SJSA1 (cell line): Measurements from ENCODE around the gene AHDC1. TPM values are rescaled to one million over a fixed set of nuclear protein-coding genes. Genes with fewer than 3 reads are reported as not detected.
"Not testable (repeated sequence)": the region's sequence is repeated elsewhere in the genome, so short reads cannot be mapped to it uniquely, and the experiment has no call there.

ENCODE experiments used
- DNase-seq, 2 experiments: peaks; one replicate each; pipeline ENCODE4 v3.0.0-alpha.2; 2015 to 2020; ENCODE audit warnings: low spot score in 2 of 2, low read depth in 1 of 2
- H3K27ac ChIP-seq: fragments of 250-450 bp; sonication (Bioruptor Pico); 2 replicates; pipeline ENCODE4 v1.5.1; 2020; ENCODE audit warnings: mild to moderate bottlenecking, moderate library complexity
- H3K27me3 ChIP-seq: fragments of 250-450 bp; sonication (Bioruptor Pico); replicated peaks from 2 replicates; pipeline ENCODE4 v1.5.1; 2020; ENCODE audit warnings: mild to moderate bottlenecking, moderate library complexity
- H3K36me3 ChIP-seq: fragments of 250-450 bp; sonication (Bioruptor Pico); 2 replicates; pipeline ENCODE4 v1.5.1; 2020; ENCODE audit warnings: mild to moderate bottlenecking
- H3K4me1 ChIP-seq: fragments of 250-450 bp; sonication (Bioruptor Pico); replicated peaks from 2 replicates; pipeline ENCODE4 v1.6.1; 2021; ENCODE audit warnings: mild to moderate bottlenecking
- H3K4me3 ChIP-seq: fragments of 250-450 bp; sonication (Bioruptor Pico); 2 replicates; pipeline ENCODE4 v1.5.1; 2020; ENCODE audit warnings: mild to moderate bottlenecking
- H3K9me3 ChIP-seq: fragments of 250-450 bp; sonication (Bioruptor Pico); replicated peaks from 2 replicates; pipeline ENCODE4 v1.5.1; 2020; ENCODE audit warnings: mild to moderate bottlenecking
- total RNA-seq: library from RNA; depleted of rRNA; stranded (reverse); fragments of >200 nt; shearing (Covaris generic); gene quantifications from 2 replicates; pipeline ENCODE4 v1.2.3, GENCODE V29; 2014

Gene AHDC1
- total RNA-seq, 1 experiment from 2014 or later, result 2.9 TPM

- DNase-seq, result no peak
- H3K36me3 ChIP-seq, result no peaks in the 10 kb centered on the region
- no peaks in the 10 kb centered on the region for H3K9me3 ChIP-seq
Observed at GRCh38 chr1:27626031-27626935, 22.3 kb upstream of the AHDC1 start.

GRCh38 chr1:27624467-27625178 is 20.7 kb upstream of the AHDC1 start:
- Histone ChIP-seq H3K4me1 (no peaks in the 10 kb centered on the region), H3K9me3 (no peaks in the 10 kb centered on the region), H3K27me3 (no peaks in the 10 kb centered on the region), H3K27ac (no peak overlapping the region), H3K4me3 (no peak overlapping the region), H3K36me3 (no peaks in the 10 kb centered on the region)
- no peak for DNase-seq

More at GRCh38 chr1:27626031-27626935, 22.3 kb upstream of the AHDC1 start:
- Histone ChIP-seq H3K27me3 (no peaks in the 10 kb centered on the region), H3K27ac (no peak overlapping the region), H3K4me3 (no peak overlapping the region), H3K4me1 (no peaks in the 10 kb centered on the region)

GRCh38 chr1:27623327-27624212 is 19.6 kb upstream of the AHDC1 start:
- H3K36me3 ChIP-seq, result no peaks in the 10 kb centered on the region

GRCh38 chr1:27622828-27623227 is 18.9 kb upstream of the AHDC1 start:
- Histone ChIP-seq H3K27me3 (no peaks in the 10 kb centered on the region), H3K4me1 (no peaks in the 10 kb centered on the region), H3K27ac (no peak overlapping the region), H3K36me3 (no peaks in the 10 kb centered on the region), H3K4me3 (no peak overlapping the region), H3K9me3 (no peaks in the 10 kb centered on the region)
- DNase-seq, result no peak

More at GRCh38 chr1:27623327-27624212, 19.6 kb upstream of the AHDC1 start:
- Histone ChIP-seq H3K4me3 (no peak overlapping the region), H3K9me3 (no peaks in the 10 kb centered on the region), H3K4me1 (no peaks in the 10 kb centered on the region), H3K27me3 (no peaks in the 10 kb centered on the region), H3K27ac (no peak overlapping the region)
- DNase-seq, result no peak

- no peak for DNase-seq
- Histone ChIP-seq H3K27ac (no peak overlapping the region), H3K4me3 (no peak overlapping the region), H3K27me3 (no peaks in the 10 kb centered on the region), H3K9me3 (no peaks in the 10 kb centered on the region), H3K36me3 (no peaks in the 10 kb centered on the region), H3K4me1 (no peaks in the 10 kb centered on the region)
Observed at GRCh38 chr1:27621051-27621920, 17.3 kb upstream of the AHDC1 start.

- not testable (repeated sequence) for DNase-seq, H3K27ac ChIP-seq, H3K9me3 ChIP-seq, H3K4me3 ChIP-seq, H3K27me3 ChIP-seq, H3K4me1 ChIP-seq, H3K36me3 ChIP-seq
Observed at GRCh38 chr1:27619782-27620438, 16.0 kb upstream of the AHDC1 start.

GRCh38 chr1:27618341-27619082 is 14.6 kb upstream of the AHDC1 start:
- DNase-seq, result no peak
- H3K4me1 ChIP-seq, result no peaks in the 10 kb centered on the region
- H3K4me3 ChIP-seq, result no peak overlapping the region
- H3K36me3 ChIP-seq, result no peaks in the 10 kb centered on the region
- H3K27me3 ChIP-seq, result no peaks in the 10 kb centered on the region
- no peak overlapping the region for H3K27ac ChIP-seq
- H3K9me3 ChIP-seq, result no peaks in the 10 kb centered on the region

GRCh38 chr1:27617420-27617819 is 13.5 kb upstream of the AHDC1 start:
- DNase-seq, result no peak
- no peak overlapping the region for H3K4me3 ChIP-seq
- H3K9me3 ChIP-seq, result no peaks in the 10 kb centered on the region
- H3K36me3 ChIP-seq, result no peaks in the 10 kb centered on the region
- no peaks in the 10 kb centered on the region for H3K4me1 ChIP-seq
- H3K27ac ChIP-seq, result no peak overlapping the region
- H3K27me3 ChIP-seq, result no peaks in the 10 kb centered on the region

- H3K27ac ChIP-seq, result no peak overlapping the region
- H3K9me3 ChIP-seq, result no peaks in the 10 kb centered on the region
- no peaks in the 10 kb centered on the region for H3K36me3 ChIP-seq
- no peaks in the 10 kb centered on the region for H3K4me1 ChIP-seq
- no peaks in the 10 kb centered on the region for H3K27me3 ChIP-seq
- DNase-seq, result no peak
- no peak overlapping the region for H3K4me3 ChIP-seq
Observed at GRCh38 chr1:27616441-27616840, 12.5 kb upstream of the AHDC1 start.

GRCh38 chr1:27615346-27616192 is 11.6 kb upstream of the AHDC1 start:
- DNase-seq, result no peak
- Histone ChIP-seq H3K36me3 (no peaks in the 10 kb centered on the region), H3K4me3 (no peak overlapping the region), H3K27ac (no peak overlapping the region), H3K9me3 (no peaks in the 10 kb centered on the region), H3K4me1 (no peaks in the 10 kb centered on the region), H3K27me3 (peaks cover under 1% of the 10 kb centered on the region; the same call in 1 of the 2 replicates)

GRCh38 chr1:27614625-27615344 is 10.8 kb upstream of the AHDC1 start:
- Histone ChIP-seq H3K36me3 (no peaks in the 10 kb centered on the region), H3K27ac (no peak overlapping the region), H3K9me3 (no peaks in the 10 kb centered on the region), H3K27me3 (peaks cover 6% of the 10 kb centered on the region; the same call in 1 of the 2 replicates), H3K4me1 (no peaks in the 10 kb centered on the region), H3K4me3 (no peak overlapping the region)
- DNase-seq, result no peak
